MG63 (cell line): ENCODE results near the gene DZIP1L. TPM values are rescaled to one million over a fixed set of nuclear protein-coding genes. Genes with fewer than 3 reads are reported as not detected.
A peak's percentile ranks its signal among the peaks of the same experiment; 100 is the strongest.

Experiments
- DNase-seq: peaks from one replicate; pipeline ENCODE4 v3.0.0-alpha.2; 2020
- H3K27me3 ChIP-seq: fragments of 250-450 bp; sonication (Bioruptor Pico); 2 replicates; pipeline ENCODE4 v1.5.1; 2020; ENCODE audit warnings: mild to moderate bottlenecking, moderate library complexity
- H3K36me3 ChIP-seq: fragments of 250-450 bp; sonication (Bioruptor Pico); 2 replicates; pipeline ENCODE4 v1.5.1; 2020; ENCODE audit warnings: mild to moderate bottlenecking, moderate library complexity
- H3K4me3 ChIP-seq: fragments of 250-450 bp; sonication (Bioruptor Pico); 2 replicates; pipeline ENCODE4 v1.5.1; 2020; ENCODE audit warnings: mild to moderate bottlenecking, moderate library complexity
- H3K9me3 ChIP-seq: fragments of 250-450 bp; sonication (Bioruptor Pico); 2 replicates; pipeline ENCODE4 v1.5.1; 2020; ENCODE audit warnings: mild to moderate bottlenecking, moderate library complexity
- total RNA-seq: library from RNA; depleted of rRNA; stranded (reverse); fragments of >200 nt; shearing (Covaris generic); gene quantifications from 2 replicates; pipeline ENCODE4 v1.2.3, GENCODE V29; 2014; ENCODE audit warnings: low replicate concordance

Gene DZIP1L
- total RNA-seq, 1 experiment from 2014 or later = 20.1 TPM

GRCh38 chr3:138060792-138061191 is 54.6 kb downstream of the DZIP1L start:
- no peaks in the 10 kb centered on the region for H3K27me3 ChIP-seq
- peaks cover 47% of the 10 kb centered on the region for H3K36me3 ChIP-seq
- no peak overlapping the region for H3K4me3 ChIP-seq
- H3K9me3 ChIP-seq = no peaks in the 10 kb centered on the region
- no peak for DNase-seq

GRCh38 chr3:138059261-138059660 is 56.1 kb downstream of the DZIP1L start:
- Histone ChIP-seq H3K36me3 (peaks cover 39% of the 10 kb centered on the region), H3K9me3 (no peaks in the 10 kb centered on the region)
- DNase-seq = no peak

GRCh38 chr3:138057384-138057783 is 58.0 kb downstream of the DZIP1L start:
- Histone ChIP-seq H3K4me3 (no peak overlapping the region), H3K9me3 (no peaks in the 10 kb centered on the region), H3K27me3 (no peaks in the 10 kb centered on the region), H3K36me3 (peaks cover 30% of the 10 kb centered on the region)
- no peak for DNase-seq

More at GRCh38 chr3:138059261-138059660, 56.1 kb downstream of the DZIP1L start:
- no peak overlapping the region for H3K4me3 ChIP-seq
- H3K27me3 ChIP-seq = no peaks in the 10 kb centered on the region

DNA sequence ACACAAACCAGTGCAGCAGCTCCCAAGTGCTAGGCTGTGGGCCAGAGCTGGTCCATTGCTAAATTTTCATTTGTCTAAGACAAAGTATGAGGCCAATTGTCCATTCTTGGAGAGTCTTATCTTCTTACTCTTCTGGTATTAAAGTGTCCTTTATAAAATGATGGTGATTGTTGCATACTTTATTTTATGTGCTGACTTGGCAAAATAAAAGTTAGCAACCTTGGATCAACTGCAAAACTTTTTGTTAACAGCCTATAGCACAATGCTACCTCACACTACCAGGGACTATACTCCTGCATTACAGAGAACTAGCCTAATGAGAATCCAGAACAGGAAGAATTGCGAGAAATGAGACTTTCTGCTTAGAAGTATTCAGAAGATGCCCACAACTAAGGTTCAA is 61.4 kb downstream of the DZIP1L start:
- no peak for DNase-seq
- H3K4me3 ChIP-seq = no peak overlapping the region
- no peaks in the 10 kb centered on the region for H3K9me3 ChIP-seq
- no peaks in the 10 kb centered on the region for H3K27me3 ChIP-seq
- H3K36me3 ChIP-seq = peaks cover 12% of the 10 kb centered on the region

DNA sequence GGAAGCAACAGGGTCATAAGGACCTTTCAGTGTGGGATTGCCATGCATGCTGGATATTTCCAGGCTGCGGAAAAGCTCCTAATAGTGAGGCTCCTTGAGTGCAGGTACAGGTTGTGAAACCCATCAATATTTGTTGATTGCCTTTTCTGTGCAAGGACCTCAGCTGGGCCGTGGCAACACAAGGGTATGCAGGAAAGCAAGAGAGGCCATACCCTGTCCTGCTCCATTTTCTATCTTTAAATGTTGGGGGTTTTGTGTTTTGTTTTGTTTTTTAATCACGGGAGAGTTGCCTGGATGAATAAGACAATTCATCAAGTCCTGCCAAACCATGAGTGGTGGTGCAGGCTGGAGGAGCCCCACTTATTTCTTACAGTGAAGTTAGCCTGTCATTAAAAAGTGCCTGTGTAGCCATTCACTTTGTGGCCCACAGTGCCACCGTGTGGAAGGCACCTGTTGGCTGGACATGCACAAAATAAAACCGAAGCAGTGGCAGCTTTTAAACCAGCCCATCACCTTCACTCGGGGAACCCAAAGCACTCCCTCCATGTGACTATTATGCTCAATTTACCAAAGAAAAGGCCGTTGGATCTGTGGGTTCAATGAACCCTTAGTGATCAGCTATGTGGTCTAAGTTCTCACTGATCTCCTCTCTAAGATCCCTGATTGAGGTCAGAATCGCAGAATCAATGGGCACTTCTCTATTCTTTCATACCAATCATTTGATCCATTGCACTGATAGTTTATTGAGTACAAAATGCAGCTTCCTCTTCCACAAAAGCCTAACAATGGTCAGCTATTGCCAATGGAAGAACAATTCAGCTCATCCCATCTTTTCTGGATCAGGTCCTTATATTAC is 63.2 kb downstream of the DZIP1L start:
- H3K4me3 ChIP-seq = no peak overlapping the region
- peak; percentile 45 for DNase-seq
- peaks cover 19% of the 10 kb centered on the region for H3K36me3 ChIP-seq
- no peaks in the 10 kb centered on the region for H3K9me3 ChIP-seq
- H3K27me3 ChIP-seq = no peaks in the 10 kb centered on the region

DNA sequence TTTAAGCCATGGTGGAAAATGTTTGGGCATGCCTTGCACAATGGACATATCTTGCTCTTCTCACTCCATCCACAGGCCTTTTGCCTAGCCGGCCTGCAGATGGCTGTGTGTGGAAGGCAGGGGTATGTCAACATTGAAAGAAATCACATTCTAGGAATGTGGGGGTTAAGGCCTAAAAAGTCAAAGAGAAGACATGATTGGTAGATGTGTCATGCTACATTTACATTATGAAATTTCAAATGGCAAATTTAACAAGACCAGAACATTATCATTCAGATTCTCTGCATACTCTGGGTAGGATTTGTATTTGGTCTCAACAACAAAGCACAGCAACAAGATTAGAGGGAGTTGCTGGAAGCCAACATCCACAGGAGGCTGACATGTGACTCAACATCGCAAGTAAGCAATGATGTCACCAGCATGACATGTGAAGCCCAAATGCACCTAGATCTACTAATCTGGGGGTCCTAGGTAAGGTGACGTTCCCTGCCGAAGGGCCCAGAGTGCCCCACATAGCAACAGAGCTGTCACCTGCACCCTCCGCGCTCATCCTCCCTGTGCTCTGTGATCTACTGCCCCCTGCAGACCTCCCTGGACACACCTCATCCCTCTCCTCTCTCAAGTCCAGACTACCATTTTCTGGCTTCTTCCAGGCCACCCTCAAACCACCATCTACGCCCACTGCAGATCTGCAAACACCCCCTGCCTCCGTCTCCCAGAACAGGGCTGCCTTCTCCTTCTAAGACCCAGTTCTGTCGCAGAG is 66.1 kb downstream of the DZIP1L start:
- Histone ChIP-seq H3K36me3 (peaks cover 13% of the 10 kb centered on the region), H3K4me3 (no peak overlapping the region), H3K9me3 (no peaks in the 10 kb centered on the region; the same call in 1 of the 2 replicates), H3K27me3 (no peaks in the 10 kb centered on the region)
- DNase-seq = peak; percentile 39

DNA sequence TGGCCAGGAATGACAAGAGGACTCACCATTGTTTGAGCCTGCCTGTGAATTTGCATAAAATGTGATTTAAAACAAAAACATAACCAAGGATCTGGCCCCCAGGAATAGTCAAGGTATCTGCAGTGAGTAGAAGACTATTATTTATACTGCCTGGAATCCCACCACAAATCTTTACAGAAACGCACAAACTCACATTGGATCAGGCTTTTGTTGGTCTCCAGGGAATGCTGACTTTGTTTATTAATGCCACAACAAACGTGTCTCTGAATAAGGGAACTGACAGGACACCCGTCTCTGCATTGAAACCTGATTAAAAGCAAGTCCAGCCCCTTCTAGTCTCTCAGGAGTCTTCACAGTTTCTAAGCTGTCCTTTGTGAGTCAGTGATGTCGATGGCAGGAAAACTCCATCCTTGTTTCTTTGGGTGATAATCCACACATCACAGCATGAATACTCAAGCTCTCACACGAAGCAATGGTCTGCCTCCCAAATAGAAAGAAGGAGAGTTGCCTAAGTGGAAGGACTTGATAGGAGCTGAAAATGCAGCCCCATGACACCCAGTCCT is 67.7 kb downstream of the DZIP1L start:
- DNase-seq = no peak

DNA sequence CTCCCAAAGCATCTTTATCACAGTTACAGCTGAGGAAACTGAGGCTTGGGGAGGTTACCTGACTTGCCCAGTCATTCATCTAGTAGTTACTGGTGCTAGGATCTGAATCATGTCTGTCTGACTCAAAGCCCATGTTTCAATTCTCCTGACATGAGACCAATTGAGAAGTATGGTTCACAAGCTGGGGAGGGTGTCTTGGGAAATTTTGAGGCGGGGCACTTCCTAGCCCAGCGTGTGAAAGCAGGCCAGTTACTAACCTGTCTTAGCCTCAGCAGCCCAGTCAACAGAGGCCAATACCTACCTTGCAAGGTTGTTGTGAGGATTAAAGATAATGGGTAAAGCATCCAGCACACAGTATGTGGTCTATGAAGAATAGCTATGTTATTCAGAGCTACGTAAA is 68.5 kb downstream of the DZIP1L start:
- Histone ChIP-seq H3K36me3 (peaks cover 12% of the 10 kb centered on the region), H3K9me3 (no peaks in the 10 kb centered on the region; the same call in 1 of the 2 replicates), H3K4me3 (no peak overlapping the region), H3K27me3 (no peaks in the 10 kb centered on the region)
- DNase-seq = no peak

More for the DNA sequence above, 67.7 kb downstream of the DZIP1L start:
- H3K27me3 ChIP-seq = no peaks in the 10 kb centered on the region
- no peak overlapping the region for H3K4me3 ChIP-seq
- H3K36me3 ChIP-seq = peaks cover 13% of the 10 kb centered on the region
- no peaks in the 10 kb centered on the region; the same call in 1 of the 2 replicates for H3K9me3 ChIP-seq

GRCh38 chr3:138046085-138046484 is 69.3 kb downstream of the DZIP1L start:
- Histone ChIP-seq H3K9me3 (no peaks in the 10 kb centered on the region; the same call in 1 of the 2 replicates), H3K4me3 (no peak overlapping the region), H3K36me3 (peaks cover 10% of the 10 kb centered on the region), H3K27me3 (no peaks in the 10 kb centered on the region)
- no peak for DNase-seq

GRCh38 chr3:138043266-138044029 is 72.0 kb downstream of the DZIP1L start:
- Histone ChIP-seq H3K9me3 (no peaks in the 10 kb centered on the region; the same call in 1 of the 2 replicates), H3K27me3 (no peaks in the 10 kb centered on the region), H3K36me3 (peaks cover 2% of the 10 kb centered on the region), H3K4me3 (no peak overlapping the region)
- peak; percentile 82 for DNase-seq

DNA sequence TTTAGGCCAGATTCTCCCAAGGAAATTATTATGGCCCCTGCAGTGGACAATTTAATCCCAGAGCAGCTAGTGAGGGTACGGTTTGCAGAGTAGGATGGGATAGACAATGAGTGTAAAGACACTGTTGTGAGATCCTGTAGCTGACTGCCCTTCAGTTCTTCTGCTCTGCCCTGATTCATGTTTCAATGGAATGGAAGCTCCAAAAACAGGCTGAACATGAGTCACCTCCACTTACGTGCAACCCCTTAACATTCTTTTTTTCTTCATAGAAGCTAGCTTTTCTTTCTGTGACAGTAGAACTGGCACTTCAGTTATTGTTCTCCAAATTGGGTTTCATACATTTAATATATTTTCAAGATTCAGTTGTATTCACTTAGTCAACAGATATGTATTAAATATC is 73.4 kb downstream of the DZIP1L start:
- Histone ChIP-seq H3K27me3 (no peaks in the 10 kb centered on the region), H3K4me3 (no peak overlapping the region), H3K9me3 (no peaks in the 10 kb centered on the region; the same call in 1 of the 2 replicates), H3K36me3 (no peaks in the 10 kb centered on the region)
- DNase-seq = peak; percentile 20

DNA sequence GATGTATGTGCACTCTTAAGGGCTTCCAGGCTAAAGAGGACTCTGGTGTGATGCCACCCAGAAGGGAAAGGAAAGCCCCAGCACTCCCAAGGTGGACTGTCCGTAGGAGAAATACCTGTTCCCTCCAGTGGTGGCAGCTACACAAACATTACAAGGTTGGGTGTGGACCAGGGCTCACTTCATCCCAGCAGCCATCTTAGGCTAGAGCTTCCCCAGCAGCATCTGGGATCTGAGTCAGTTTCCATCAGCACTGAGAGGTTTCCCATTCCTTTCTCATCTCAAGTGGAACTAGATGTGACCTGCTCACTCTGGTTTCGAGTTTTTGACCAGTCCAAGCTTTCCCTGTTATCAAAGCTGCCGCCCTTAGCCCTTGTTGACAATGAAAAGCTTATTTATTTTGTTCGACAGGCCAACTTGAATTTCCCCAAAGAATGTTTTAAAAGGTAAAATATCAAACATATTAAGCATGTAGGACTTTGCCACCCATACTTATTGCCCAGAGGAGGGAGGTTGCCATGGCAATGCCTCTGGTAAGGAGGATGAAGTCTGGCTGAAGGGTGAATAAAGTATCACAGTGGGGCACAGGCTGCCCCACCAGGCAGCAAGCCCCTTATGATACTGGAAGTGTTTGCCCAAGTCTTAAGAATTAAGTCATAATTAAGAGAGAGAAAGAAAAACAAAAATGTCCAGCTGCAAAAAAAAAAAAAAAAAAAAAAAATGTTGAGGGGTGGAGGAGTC is 76.5 kb downstream of the DZIP1L start:
- Histone ChIP-seq H3K4me3 (no peak overlapping the region), H3K9me3 (no peaks in the 10 kb centered on the region), H3K36me3 (no peaks in the 10 kb centered on the region), H3K27me3 (no peaks in the 10 kb centered on the region)
- DNase-seq = no peak

DNA sequence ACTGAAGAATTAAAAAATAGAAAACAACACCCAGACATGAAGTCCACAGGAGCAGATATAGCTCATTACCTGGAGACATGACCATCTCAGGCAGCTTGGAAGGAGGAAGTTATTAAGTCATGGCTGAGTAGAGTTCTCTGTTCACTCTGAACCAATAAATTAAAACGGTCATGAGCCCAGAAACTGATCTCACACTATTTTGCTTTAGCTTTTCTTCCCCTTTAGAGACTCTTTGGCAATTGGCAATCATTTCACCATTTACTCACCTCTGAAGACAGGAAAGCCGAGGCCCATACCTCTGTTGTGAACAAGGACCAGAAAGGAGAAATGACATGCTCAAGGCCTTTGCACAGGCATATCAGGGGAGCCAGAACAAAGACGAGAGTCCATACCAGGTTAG is 78.8 kb downstream of the DZIP1L start:
- DNase-seq = no peak
- no peaks in the 10 kb centered on the region for H3K36me3 ChIP-seq
- H3K4me3 ChIP-seq = no peak overlapping the region
- no peaks in the 10 kb centered on the region for H3K27me3 ChIP-seq
- no peaks in the 10 kb centered on the region for H3K9me3 ChIP-seq

GRCh38 chr3:138034918-138035317 is 80.5 kb downstream of the DZIP1L start:
- Histone ChIP-seq H3K4me3 (no peak overlapping the region), H3K36me3 (no peaks in the 10 kb centered on the region), H3K9me3 (no peaks in the 10 kb centered on the region), H3K27me3 (no peaks in the 10 kb centered on the region)
- no peak for DNase-seq

- Histone ChIP-seq H3K36me3 (no peaks in the 10 kb centered on the region), H3K27me3 (no peaks in the 10 kb centered on the region)
- no peak for DNase-seq
Measured at GRCh38 chr3:138033202-138033691, 82.2 kb downstream of the DZIP1L start.

GRCh38 chr3:138032567-138032966 is 82.8 kb downstream of the DZIP1L start:
- no peaks in the 10 kb centered on the region for H3K9me3 ChIP-seq
- no peaks in the 10 kb centered on the region for H3K36me3 ChIP-seq
- H3K4me3 ChIP-seq = no peak overlapping the region
- H3K27me3 ChIP-seq = no peaks in the 10 kb centered on the region
- no peak for DNase-seq

More at GRCh38 chr3:138033202-138033691, 82.2 kb downstream of the DZIP1L start:
- no peak overlapping the region for H3K4me3 ChIP-seq
- no peaks in the 10 kb centered on the region for H3K9me3 ChIP-seq
